Measurements from ENCODE around the gene KDM5D.

The KDM5D gene

GRCh38 chrY:19744381-19745378, at the start of gene KDM5D:
KDM5D (minus strand) TSS chrY:19744726; CDS start chrY:19744534, 192 bp downstream.
- no peak for ATAC-seq
- TF ChIP-seq BACH2 (CRISPR knock-in tag; IDR thresholded peaks at IDR 0.05; ENCODE audit: borderline replicate concordance) (no peak), CSDC2 (CRISPR knock-in tag; IDR thresholded peaks at IDR 0.05) (no peak), ZNF8 (CRISPR knock-in tag; IDR thresholded peaks at IDR 0.05) (no peak), ZNF70 (CRISPR knock-in tag; IDR thresholded peaks at IDR 0.05) (no peak), CREB5 (CRISPR knock-in tag; IDR thresholded peaks at IDR 0.05; ENCODE audit: low read depth) (no peak), ARNTL (CRISPR knock-in tag; IDR thresholded peaks at IDR 0.05; ENCODE audit: borderline replicate concordance, low read depth) (no peak), ZFP30 (CRISPR knock-in tag; IDR thresholded peaks at IDR 0.05) (no peak), OSR1 (CRISPR knock-in tag; IDR thresholded peaks at IDR 0.05) (no peak), ZC3H10 (CRISPR knock-in tag; IDR thresholded peaks at IDR 0.05) (no peak), PPARA (CRISPR knock-in tag; IDR thresholded peaks at IDR 0.05; ENCODE audit: borderline replicate concordance) (no peak)

- TF ChIP-seq CSRNP3 (CRISPR knock-in tag; IDR thresholded peaks at IDR 0.05) = no peak
- no peak for TF ChIP-seq ZNF565 (CRISPR knock-in tag; conservative IDR thresholded peaks at IDR 0.05; ENCODE audit: low read depth)
- no peak for TF ChIP-seq ZNF8 (CRISPR knock-in tag; IDR thresholded peaks at IDR 0.05)
- TF ChIP-seq PPARA (CRISPR knock-in tag; IDR thresholded peaks at IDR 0.05; ENCODE audit: borderline replicate concordance) = no peak
- TF ChIP-seq PATZ1 (CRISPR knock-in tag; IDR thresholded peaks at IDR 0.05; ENCODE audit: borderline replicate concordance) = no peak
- TF ChIP-seq SNAI2 (CRISPR knock-in tag; IDR thresholded peaks at IDR 0.05) = no peak
- ATAC-seq = no peak
Measured at GRCh38 chrY:19768375-19768774, 23.8 kb upstream of the KDM5D start.

- TF ChIP-seq PATZ1 (CRISPR knock-in tag; IDR thresholded peaks at IDR 0.05; ENCODE audit: borderline replicate concordance) (no peak), TCF4 (CRISPR knock-in tag; IDR thresholded peaks at IDR 0.05; ENCODE audit: borderline replicate concordance) (no peak), ZC3H10 (CRISPR knock-in tag; IDR thresholded peaks at IDR 0.05) (no peak), RARB (CRISPR knock-in tag; IDR thresholded peaks at IDR 0.05) (no peak), ESRRG (CRISPR knock-in tag; IDR thresholded peaks at IDR 0.05) (no peak), ZFP3 (CRISPR knock-in tag; IDR thresholded peaks at IDR 0.05) (no peak), TSHZ2 (CRISPR knock-in tag; IDR thresholded peaks at IDR 0.05) (no peak), ARNTL (CRISPR knock-in tag; IDR thresholded peaks at IDR 0.05; ENCODE audit: borderline replicate concordance, low read depth) (no peak), ZNF565 (CRISPR knock-in tag; conservative IDR thresholded peaks at IDR 0.05; ENCODE audit: low read depth) (no peak), TOX (CRISPR knock-in tag; IDR thresholded peaks at IDR 0.05; ENCODE audit: borderline replicate concordance) (no peak), OSR1 (CRISPR knock-in tag; IDR thresholded peaks at IDR 0.05) (no peak), BACH2 (CRISPR knock-in tag; IDR thresholded peaks at IDR 0.05; ENCODE audit: borderline replicate concordance) (no peak), ZNF70 (CRISPR knock-in tag; IDR thresholded peaks at IDR 0.05) (no peak)
Measured at GRCh38 chrY:19743331-19743730, 1.2 kb downstream of the KDM5D start.

More at GRCh38 chrY:19743331-19743730, 1.2 kb downstream of the KDM5D start:
- no peak for ATAC-seq

Data from SK-N-SH treated with all-trans-retinoic acid at 6 μM for 48 hours (cell line).